Mesendoderm (in vitro differentiated cells): ENCODE measurements around the gene SNRPD2.

Experiments used
- DNase-seq: peaks from one replicate; pipeline ENCODE4 v3.0.0; 2013
- H2AK5ac ChIP-seq: 2 replicates; pipeline ENCODE4 v1.6.1; 2013; ENCODE audit warnings: low read length, inconsistent platforms
- H2BK120ac ChIP-seq: 2 replicates; pipeline ENCODE4 v1.6.1; 2013; ENCODE audit warnings: low read depth, mild to moderate bottlenecking, low read length, moderate library complexity, mixed read lengths
- H2BK15ac ChIP-seq: replicated peaks from 2 replicates; pipeline ENCODE4 v1.6.1; 2013; ENCODE audit warnings: low read depth, mild to moderate bottlenecking, moderate library complexity
- H2BK5ac ChIP-seq: 2 replicates; pipeline ENCODE4 v1.6.1; 2013; ENCODE audit warnings: low read length, inconsistent platforms
- H3K18ac ChIP-seq: 2 replicates; pipeline ENCODE4 v1.6.1; 2013; ENCODE audit warnings: mild to moderate bottlenecking, low read length, mixed read lengths
- H3K23ac ChIP-seq: one replicate; pipeline ENCODE4 v1.6.1; 2013; ENCODE audit warnings: low read length
- H3K27ac ChIP-seq: 2 replicates; pipeline ENCODE4 v1.5.1; 2013; ENCODE audit warnings: low read depth, mild to moderate bottlenecking, inconsistent platforms, low read length, moderate library complexity
- H3K27me3 ChIP-seq: 2 replicates; pipeline ENCODE4 v1.6.1; 2013; ENCODE audit warnings: low read length, control low read depth, mild to moderate bottlenecking, inconsistent platforms; ENCODE audit not compliant: insufficient read depth, poor library complexity
- H3K36me3 ChIP-seq: 2 replicates; pipeline ENCODE4 v1.6.1; 2013; ENCODE audit warnings: low read length, inconsistent platforms; ENCODE audit not compliant: control insufficient read depth, insufficient read depth
- H3K4ac ChIP-seq: one replicate; pipeline ENCODE4 v1.6.1; 2013; ENCODE audit warnings: low read depth, mild to moderate bottlenecking, low read length, moderate library complexity
- H3K4me1 ChIP-seq: 2 replicates; pipeline ENCODE4 v1.6.1; 2013; ENCODE audit warnings: low read depth, low read length, inconsistent platforms; ENCODE audit not compliant: control insufficient read depth
- H3K4me2 ChIP-seq: 2 replicates; pipeline ENCODE4 v1.6.1; 2013; ENCODE audit warnings: low read length
- H3K4me3 ChIP-seq: 2 replicates; pipeline ENCODE4 v1.5.1; 2013; ENCODE audit warnings: mild to moderate bottlenecking, low read length
- H3K56ac ChIP-seq: one replicate; pipeline ENCODE4 v1.6.1; 2013; ENCODE audit warnings: low read length
- H3K79me1 ChIP-seq: 2 replicates; pipeline ENCODE4 v1.6.1; 2013; ENCODE audit warnings: low read length, inconsistent platforms
- H3K79me2 ChIP-seq: 2 replicates; pipeline ENCODE4 v1.6.1; 2013; ENCODE audit warnings: mild to moderate bottlenecking, low read length; ENCODE audit not compliant: control insufficient read depth, insufficient read depth
- H3K9ac ChIP-seq: 2 replicates; pipeline ENCODE4 v1.6.1; 2013; ENCODE audit warnings: low read length, inconsistent platforms
- H4K5ac ChIP-seq: one replicate; pipeline ENCODE4 v1.6.1; 2013; ENCODE audit warnings: low read length
- H4K8ac ChIP-seq: one replicate; pipeline ENCODE4 v1.6.1; 2013; ENCODE audit warnings: low read depth, mild to moderate bottlenecking, control low read depth, low read length, moderate library complexity
- WGBS: extraction: QIAGEN DNeasy Blood & Tissue Kit; methylation state at CpG from one replicate; pipeline ENCODE4 v1.1.7; 2013; ENCODE audit warnings: low lambda C conversion rate, missing lambda C conversion rate; ENCODE audit not compliant: insufficient coverage; ENCODE audit errors: extremely low coverage; 5-methylcytosine and 5-hydroxymethylcytosine counted together

Gene SNRPD2

GRCh38 chr19:45645631-45646344 is 46.0 kb downstream of the SNRPD2 start:
- Histone ChIP-seq H3K79me1 (no peaks in the 10 kb centered on the region), H3K18ac (no peak overlapping the region), H3K4me2 (peak overlapping the region; percentile 32), H2BK5ac (no peak overlapping the region), H3K23ac (no peak overlapping the region), H3K27me3 (no peaks in the 10 kb centered on the region), H3K56ac (peak overlapping the region; percentile 8), H2AK5ac (no peak overlapping the region), H4K8ac (no peak overlapping the region), H2BK120ac (no peak overlapping the region), H3K27ac (no peak overlapping the region), H3K4me1 (peaks cover 6% of the 10 kb centered on the region), H3K79me2 (no peaks in the 10 kb centered on the region), H3K9ac (no peak overlapping the region), H3K4me3 (peak overlapping the region; percentile 16), H2BK15ac (no peak overlapping the region), H3K36me3 (no peaks in the 10 kb centered on the region), H3K4ac (no peak overlapping the region), H4K5ac (no peak overlapping the region)
- peak; percentile 95 for DNase-seq
- WGBS: no CpG with 5 or more reads among the region's 27 CpGs

- Histone ChIP-seq H3K23ac (no peak overlapping the region), H3K4me3 (no peak overlapping the region), H3K4me2 (no peak overlapping the region), H2BK15ac (no peak overlapping the region), H3K18ac (no peak overlapping the region), H3K4ac (no peak overlapping the region), H3K9ac (no peak overlapping the region), H3K36me3 (no peaks in the 10 kb centered on the region), H3K56ac (no peak overlapping the region), H3K79me1 (no peaks in the 10 kb centered on the region), H2BK5ac (no peak overlapping the region), H2BK120ac (no peak overlapping the region), H4K8ac (no peak overlapping the region), H3K79me2 (no peaks in the 10 kb centered on the region), H2AK5ac (no peak overlapping the region), H3K4me1 (peaks cover 6% of the 10 kb centered on the region), H4K5ac (no peak overlapping the region), H3K27me3 (no peaks in the 10 kb centered on the region), H3K27ac (no peak overlapping the region)
- no CpG with 5 or more reads among the region's 35 CpGs for WGBS
- no peak for DNase-seq
Measured at GRCh38 chr19:45645068-45645630, 46.6 kb downstream of the SNRPD2 start.

- H4K8ac ChIP-seq: no peak overlapping the region
- H2BK5ac ChIP-seq: no peak overlapping the region
- no peak overlapping the region for H3K18ac ChIP-seq
Measured at GRCh38 chr19:45643927-45644771, 47.6 kb downstream of the SNRPD2 start.

GRCh38 chr19:45643024-45643926 is 48.5 kb downstream of the SNRPD2 start:
- H3K18ac ChIP-seq: no peak overlapping the region
- H3K27ac ChIP-seq: no peak overlapping the region

More at GRCh38 chr19:45643927-45644771, 47.6 kb downstream of the SNRPD2 start:
- no peaks in the 10 kb centered on the region for H3K27me3 ChIP-seq
- H2AK5ac ChIP-seq: no peak overlapping the region
- H4K5ac ChIP-seq: no peak overlapping the region
- peak overlapping the region; percentile 80 for H3K56ac ChIP-seq
- WGBS: no CpG with 5 or more reads among the region's 14 CpGs
- H3K4ac ChIP-seq: no peak overlapping the region
- peak overlapping the region; percentile 80 for H3K23ac ChIP-seq
- no peak overlapping the region for H3K4me3 ChIP-seq
- peak overlapping the region; percentile 42 for H3K4me2 ChIP-seq
- no peak overlapping the region for H3K27ac ChIP-seq
- no peak overlapping the region for H2BK120ac ChIP-seq
- peak; percentile 23 for DNase-seq
- H3K4me1 ChIP-seq: peaks cover 6% of the 10 kb centered on the region
- H3K36me3 ChIP-seq: no peaks in the 10 kb centered on the region
- no peak overlapping the region for H2BK15ac ChIP-seq
- peak overlapping the region; percentile 57 for H3K9ac ChIP-seq
- H3K79me1 ChIP-seq: no peaks in the 10 kb centered on the region
- no peaks in the 10 kb centered on the region for H3K79me2 ChIP-seq

GRCh38 chr19:45641274-45642105 is 50.3 kb downstream of the SNRPD2 start:
- H3K27me3 ChIP-seq: no peaks in the 10 kb centered on the region
- no peak overlapping the region for H3K23ac ChIP-seq
- H3K36me3 ChIP-seq: no peaks in the 10 kb centered on the region
- no peaks in the 10 kb centered on the region for H3K79me2 ChIP-seq
- no CpG with 5 or more reads among the region's 40 CpGs for WGBS
- H3K9ac ChIP-seq: peak overlapping the region; percentile 70
- H3K79me1 ChIP-seq: no peaks in the 10 kb centered on the region
- H3K4me2 ChIP-seq: peak overlapping the region; percentile 52
- H2AK5ac ChIP-seq: no peak overlapping the region
- H3K4me3 ChIP-seq: peak overlapping the region; percentile 1
- H3K4ac ChIP-seq: no peak overlapping the region
- H3K27ac ChIP-seq: no peak overlapping the region
- no peak overlapping the region for H2BK120ac ChIP-seq
- DNase-seq: peak; percentile 99
- no peak overlapping the region for H4K5ac ChIP-seq
- H2BK5ac ChIP-seq: no peak overlapping the region
- peak overlapping the region; percentile 79 for H3K56ac ChIP-seq
- H3K4me1 ChIP-seq: peaks cover 9% of the 10 kb centered on the region
- no peak overlapping the region for H3K18ac ChIP-seq
- H2BK15ac ChIP-seq: no peak overlapping the region
- no peak overlapping the region for H4K8ac ChIP-seq

More at GRCh38 chr19:45643024-45643926, 48.5 kb downstream of the SNRPD2 start:
- Histone ChIP-seq H3K4ac (no peak overlapping the region), H2AK5ac (no peak overlapping the region), H3K4me2 (peak overlapping the region; percentile 96), H3K56ac (peak overlapping the region; percentile 82), H3K79me1 (no peaks in the 10 kb centered on the region), H4K5ac (no peak overlapping the region), H3K36me3 (no peaks in the 10 kb centered on the region), H3K4me1 (peaks cover 6% of the 10 kb centered on the region), H3K23ac (no peak overlapping the region), H3K27me3 (no peaks in the 10 kb centered on the region), H2BK5ac (no peak overlapping the region), H2BK120ac (no peak overlapping the region), H4K8ac (no peak overlapping the region), H3K79me2 (no peaks in the 10 kb centered on the region), H2BK15ac (no peak overlapping the region), H3K9ac (peak overlapping the region; percentile 73), H3K4me3 (peak overlapping the region; percentile 55)
- peak; percentile 91 for DNase-seq
- WGBS: no CpG with 5 or more reads among the region's 39 CpGs
